Activated CD4-positive, alpha-beta T cell treated with anti-CD3 and anti-CD28 coated beads for 48 hours (primary cell): ENCODE measurements around the gene PEPD.

Experiments used
- DNase-seq: peaks from one replicate; pipeline ENCODE4 v3.0.0-alpha.2; 2020

PEPD gene

GRCh38 chr19:33471111-33471996, 50.2 kb downstream of the PEPD start:
- DNase-seq = no peak

GRCh38 chr19:33470686-33471085, 50.9 kb downstream of the PEPD start:
- no peak for DNase-seq

DNA sequence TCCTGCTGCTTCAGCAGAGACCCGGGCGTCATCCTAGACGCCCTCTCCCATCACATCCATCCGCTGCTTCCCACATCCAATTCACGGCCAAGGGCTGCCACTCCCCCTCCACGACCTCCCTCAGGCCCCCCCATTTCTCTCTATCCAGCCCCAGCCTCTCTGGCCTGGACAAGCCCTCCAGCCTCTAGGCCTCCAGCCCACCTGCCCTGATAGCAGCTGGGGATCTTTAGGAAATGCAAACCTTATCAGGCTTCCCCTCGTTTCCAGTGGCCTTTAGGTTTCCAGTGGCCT, 51.6 kb downstream of the PEPD start:
- DNase-seq = no peak

DNA sequence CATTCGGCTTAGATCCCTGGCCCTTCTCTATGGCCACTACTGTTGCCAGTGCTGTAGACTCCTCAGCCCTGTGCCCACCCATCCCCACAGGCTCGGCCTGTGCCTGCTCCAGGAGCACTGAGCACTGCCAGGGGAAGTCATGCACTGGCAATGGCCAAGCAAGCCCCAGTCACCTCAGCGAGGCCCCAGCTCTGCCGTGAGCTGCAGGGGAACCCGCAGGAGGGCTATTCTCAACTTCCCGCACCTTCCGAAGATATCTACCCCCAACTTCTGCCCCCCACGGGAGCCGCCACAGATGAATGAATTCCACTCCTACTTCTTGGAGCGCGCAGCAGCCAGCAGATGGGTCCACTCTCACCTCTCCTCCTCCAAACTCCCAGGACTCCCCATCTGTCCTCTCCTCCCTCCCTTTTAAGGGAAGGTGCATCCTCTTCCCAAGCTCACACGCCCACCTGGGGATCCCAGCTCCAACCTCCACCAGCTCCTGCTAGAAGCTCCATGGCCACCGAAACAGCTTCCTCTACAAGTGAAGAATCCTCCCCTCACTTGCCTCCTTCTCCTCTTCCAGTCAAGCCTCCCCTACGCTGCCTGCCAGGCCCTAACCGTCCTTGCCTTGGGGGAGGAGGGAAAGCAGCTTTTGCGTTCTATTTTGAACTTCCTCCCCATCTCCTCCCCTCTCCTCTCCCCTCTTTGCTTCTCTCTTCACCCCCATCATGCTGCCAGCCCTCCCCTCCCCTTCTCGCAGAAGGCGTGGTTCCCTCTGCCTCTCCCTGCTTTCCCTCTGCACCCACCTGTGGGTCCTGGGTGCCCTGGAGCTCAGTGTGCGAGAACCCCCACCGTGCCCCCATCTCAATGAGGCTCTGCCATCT, 52.2 kb downstream of the PEPD start:
- no peak for DNase-seq

DNA sequence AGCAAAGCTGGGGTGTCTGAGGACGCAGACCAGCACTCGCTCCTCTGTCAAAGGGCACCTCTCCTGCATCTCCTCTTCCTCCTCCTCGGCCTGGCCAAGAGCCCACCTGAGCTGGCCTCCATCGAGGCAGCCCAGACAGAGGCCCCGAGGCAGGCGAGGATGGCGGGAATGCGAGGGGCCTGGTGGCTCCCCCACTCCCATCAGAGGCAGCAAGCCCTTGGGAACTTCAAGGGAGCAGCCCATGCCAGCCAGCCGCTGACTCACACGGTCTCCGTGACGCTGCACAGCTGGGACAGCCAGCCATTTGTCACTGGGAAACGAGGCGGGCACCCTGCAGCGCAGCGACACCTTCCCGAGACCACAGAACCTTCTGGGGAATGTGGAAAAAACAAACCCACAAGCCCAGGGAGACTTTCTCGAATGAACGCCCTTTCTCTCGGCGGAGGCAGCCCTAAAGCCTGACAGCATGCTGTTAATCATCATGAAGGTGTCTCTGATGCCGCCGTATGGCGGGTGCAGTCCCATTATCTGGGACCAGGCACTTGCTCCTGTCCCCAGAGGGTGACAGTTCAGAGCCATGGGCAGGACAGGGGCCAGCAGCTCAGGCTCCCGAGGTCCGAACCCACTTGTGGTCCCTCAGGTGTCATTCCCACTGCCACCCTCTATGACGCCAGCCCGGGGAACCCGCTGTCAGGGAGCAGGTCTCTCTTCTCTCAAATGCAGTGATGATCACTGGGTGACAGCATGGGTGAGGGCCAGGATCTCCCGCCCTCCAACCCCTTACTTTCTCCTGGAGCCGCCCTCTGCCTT, 53.0 kb downstream of the PEPD start:
- DNase-seq = no peak

GRCh38 chr19:33467851-33468250, 53.7 kb downstream of the PEPD start:
- no peak for DNase-seq

- DNase-seq = no peak
These were observed 55.8 kb downstream of the PEPD start for GRCh38 chr19:33465834-33466233.

DNA sequence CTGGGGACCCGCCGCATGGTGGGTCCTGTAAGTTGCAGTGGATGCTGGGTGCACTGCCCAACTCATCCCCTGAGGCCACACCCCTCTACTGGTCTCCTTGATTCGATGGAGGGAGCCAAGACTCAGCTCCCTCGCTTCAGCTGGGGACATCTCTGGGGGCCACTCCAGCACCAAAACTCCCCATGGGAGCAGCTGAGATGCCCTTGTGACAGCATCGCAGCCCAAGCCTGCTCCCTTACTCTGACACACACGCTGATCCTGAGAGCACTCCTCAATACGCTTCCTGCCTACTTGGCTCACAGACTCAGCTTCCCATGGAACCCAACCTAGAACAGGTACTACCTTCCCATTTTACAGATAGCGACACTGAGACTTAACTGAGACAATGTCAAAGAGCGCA, 56.2 kb downstream of the PEPD start:
- DNase-seq = no peak

- DNase-seq = no peak
These were observed 56.9 kb downstream of the PEPD start for GRCh38 chr19:33464733-33465115.

GRCh38 chr19:33464010-33464732, 57.4 kb downstream of the PEPD start:
- no peak for DNase-seq

DNA sequence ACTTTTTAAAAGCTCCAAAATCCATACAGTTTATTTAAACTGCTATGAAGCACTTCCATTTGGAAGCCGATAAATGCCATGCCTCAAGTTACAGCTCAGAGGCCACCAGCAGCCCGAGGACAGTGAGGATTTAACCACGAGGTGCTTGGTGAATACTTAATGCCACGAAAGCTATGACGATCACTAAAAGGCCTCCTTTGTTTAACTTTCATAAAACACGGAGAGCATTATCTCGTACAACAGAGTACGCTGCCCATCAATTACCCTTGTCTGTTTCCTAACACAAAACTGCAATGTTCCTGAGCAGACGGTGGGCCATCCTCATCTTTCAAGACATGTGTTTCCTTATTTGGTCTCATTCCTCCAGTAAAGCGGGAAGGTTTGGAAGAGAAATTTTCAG, 58.4 kb downstream of the PEPD start:
- DNase-seq = no peak

GRCh38 chr19:33462112-33462791, 59.3 kb downstream of the PEPD start:
- DNase-seq = no peak

DNA sequence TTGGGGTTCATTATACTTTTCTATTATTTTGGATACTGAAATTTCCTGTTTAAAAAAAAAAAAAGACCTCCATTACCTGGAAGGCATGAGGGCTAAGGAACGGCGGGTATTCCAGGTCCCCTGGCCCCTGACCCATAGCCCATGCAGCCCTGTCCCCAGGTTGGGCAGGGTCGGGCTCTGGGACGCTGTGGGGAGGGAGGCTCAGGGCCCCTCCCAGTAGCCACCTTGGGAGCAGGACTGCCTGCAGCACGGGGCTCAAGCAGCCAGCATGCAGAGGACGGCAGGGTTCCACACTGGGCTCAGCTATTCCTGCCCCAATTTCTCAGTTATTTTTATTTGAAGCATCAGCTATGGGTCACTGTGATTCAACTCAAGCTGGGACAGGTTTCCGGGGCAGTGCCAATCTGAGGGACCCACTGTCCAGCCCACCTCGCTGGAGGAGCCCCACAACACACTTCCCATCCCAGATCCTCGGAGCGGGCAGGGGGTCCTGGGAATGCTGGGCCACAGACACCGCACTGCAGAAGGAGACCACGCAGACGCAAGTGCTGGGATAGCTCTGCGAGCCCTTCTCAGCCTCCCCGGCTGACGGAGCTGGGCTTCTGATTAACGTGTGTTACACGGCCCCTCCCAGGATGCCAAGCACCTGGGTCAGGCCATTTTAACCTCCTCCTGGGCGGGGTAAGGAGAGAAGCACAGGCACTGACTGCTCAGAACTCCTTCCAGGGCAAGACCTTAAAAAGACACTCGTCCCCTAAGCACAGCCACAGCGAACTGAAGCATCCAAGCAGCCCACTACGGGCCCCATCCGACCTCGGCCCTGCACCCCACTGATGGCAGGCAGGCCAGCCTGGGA, 60.1 kb downstream of the PEPD start:
- no peak for DNase-seq

DNA sequence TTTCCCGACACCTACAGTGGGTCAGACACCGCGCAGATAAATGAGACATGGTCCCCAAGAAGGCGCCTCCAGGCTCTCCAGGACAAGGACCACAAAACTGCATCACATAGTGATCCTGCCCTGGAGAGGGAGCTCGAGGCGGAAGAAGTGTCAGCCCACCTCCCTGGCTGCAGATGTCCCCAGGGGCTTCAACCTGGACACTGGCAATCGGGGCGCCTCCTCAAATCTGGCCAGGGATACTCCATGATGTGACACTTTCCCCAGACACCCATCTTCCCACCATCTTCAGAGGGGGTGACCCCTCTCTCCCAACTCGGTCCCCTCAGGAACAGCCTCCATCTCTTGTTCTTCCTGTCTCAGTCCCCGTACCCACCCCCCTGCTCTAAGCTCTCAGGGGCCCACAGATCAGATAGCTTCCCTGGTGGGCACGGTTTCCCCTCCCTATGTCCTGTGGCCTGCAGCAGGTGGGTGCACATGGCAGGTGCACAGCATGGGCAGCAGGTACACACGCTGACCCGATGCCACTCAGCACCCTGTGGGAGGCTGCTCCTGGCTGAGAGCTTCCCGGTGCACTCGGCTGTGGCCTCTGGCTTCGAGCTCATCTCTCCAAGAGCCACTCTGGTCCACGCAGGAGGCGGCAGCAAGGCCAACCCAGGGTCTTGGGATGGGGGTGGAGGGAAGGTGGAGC, 61.2 kb downstream of the PEPD start:
- DNase-seq = no peak

DNA sequence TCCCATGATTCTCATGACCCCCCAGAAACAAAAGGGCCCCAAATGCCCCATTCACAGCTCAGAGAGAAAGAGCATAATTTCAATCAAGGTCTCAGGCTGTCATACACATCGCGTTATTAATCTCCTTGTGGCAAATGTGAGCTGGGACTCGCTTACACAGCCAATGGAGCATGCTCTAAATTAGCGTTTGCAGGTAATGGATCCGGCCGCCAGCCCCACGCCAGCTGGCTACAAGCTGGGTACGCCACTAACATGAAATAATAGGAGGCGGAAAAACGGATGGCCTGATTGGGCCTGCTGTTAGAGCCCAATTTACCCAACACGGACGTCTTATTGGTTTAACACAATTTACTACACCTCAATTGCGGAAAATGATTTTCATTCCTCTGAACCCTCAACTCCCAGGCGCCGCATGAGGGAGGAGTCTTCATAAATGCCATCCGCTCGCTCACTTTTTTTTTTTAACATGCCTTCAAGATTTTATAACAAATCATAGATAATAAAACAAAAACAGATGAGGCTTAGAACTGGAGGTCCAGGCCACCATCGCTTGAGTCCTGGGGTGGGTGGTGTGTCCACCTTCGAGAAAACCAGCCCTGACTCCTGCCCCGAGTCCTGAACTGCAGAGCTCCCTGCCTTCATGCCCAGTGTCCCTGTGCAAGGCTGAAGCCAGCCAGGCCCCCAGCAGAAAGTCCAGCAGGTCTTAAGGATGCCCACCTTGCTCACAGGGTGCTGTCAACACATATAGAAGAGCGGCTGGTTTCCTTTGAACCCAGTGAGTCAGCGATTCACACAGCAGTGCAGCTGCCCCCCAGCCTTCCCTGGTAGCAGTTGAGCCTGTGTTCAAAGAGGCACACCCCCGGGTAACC, 62.1 kb downstream of the PEPD start:
- no peak for DNase-seq

- no peak for DNase-seq
These were observed 62.8 kb downstream of the PEPD start for GRCh38 chr19:33458807-33459206.

- DNase-seq = no peak
These were observed 63.4 kb downstream of the PEPD start for GRCh38 chr19:33458171-33458633.

DNA sequence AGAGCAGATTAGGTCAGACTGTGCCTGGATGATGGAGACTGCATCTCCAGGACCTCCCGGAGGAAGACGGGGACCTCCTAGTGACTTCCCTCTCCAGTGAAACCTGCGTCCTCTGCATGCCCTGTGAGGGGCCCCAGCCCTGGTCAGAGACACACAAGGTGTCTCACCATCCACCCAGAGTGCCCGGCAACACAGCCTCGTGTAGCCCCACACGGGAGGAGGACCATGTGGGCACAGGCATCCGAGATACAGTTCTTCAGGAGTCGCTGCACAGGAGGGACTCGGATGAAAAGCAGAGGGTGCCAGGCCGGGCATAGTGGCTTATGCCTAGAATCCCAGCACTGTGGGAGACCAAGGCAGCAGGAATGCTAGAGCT, 64.8 kb downstream of the PEPD start:
- no peak for DNase-seq

DNA sequence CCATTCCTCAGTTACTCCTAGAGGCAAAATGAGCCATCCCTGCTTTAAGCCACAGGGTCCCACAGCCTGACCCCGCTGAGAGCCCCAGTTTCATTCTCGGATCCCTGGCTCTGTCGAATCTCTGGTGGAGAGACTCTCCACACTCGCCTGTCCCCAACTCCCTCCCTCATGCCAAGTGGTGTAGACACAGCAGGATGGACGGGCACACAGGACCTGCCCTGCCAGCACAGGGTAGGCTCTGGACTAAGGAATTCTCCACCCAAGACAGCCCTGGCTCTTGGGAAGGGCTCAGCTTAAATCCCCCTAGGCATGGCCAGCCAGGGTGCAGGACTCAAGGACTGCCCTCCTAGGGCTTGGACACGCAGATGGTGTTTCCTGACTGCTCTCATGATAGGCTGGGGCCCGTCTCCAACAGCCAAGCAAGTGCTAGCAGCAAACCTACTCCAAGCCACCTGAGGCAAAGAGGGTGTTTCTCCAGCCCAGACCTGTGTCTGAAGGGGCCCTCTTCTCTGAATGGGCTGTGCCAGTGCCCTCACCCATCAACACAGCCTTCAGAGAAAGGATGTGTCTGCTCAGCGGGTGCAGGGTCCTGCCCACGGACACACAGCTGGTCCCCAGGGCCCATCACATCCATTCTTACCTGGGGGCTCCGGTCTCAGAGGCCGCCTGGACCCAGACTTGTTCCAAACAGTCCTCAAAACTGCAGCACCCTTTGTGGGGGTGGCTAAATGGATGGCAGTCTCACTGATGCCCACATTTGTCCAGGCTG, 65.3 kb downstream of the PEPD start:
- no peak for DNase-seq
